CD8-positive, alpha-beta memory T cell (primary cell): Measurements from ENCODE around the gene ZDHHC14. TPM values are rescaled to one million over a fixed set of nuclear protein-coding genes. Genes with fewer than 3 reads are reported as not detected.

Source experiments
- CTCF ChIA-PET: fragments of 350-600 bp; sonication (Branson Sonifier 250); formaldehyde crosslinking; loops from one replicate; lab custom pipeline; 2021; ENCODE audit warnings: antibody characterized with exemption; lab: Charles Lee
- POLR2A ChIA-PET: fragments of 350-600 bp; sonication (Branson Sonifier 250); formaldehyde crosslinking; loops from one replicate; lab custom pipeline; 2021; ENCODE audit warnings: antibody characterized with exemption; lab: Charles Lee
- DNase-seq, 5 donors: peaks; one replicate each; pipeline versions ENCODE4 v3.0.0 to v3.0.0-alpha.2; 2020 to 2022; ENCODE audit warnings: mixed read lengths in 1 of 5
- H3K27ac ChIP-seq: one replicate; pipeline ENCODE4 v1.7.0; 2013; ENCODE audit warnings: low read depth, mild to moderate bottlenecking, low read length, moderate library complexity
- H3K27me3 ChIP-seq: 2 replicates; pipeline ENCODE4 v1.7.0; 2013; ENCODE audit warnings: low read length, mild to moderate bottlenecking; ENCODE audit not compliant: insufficient read depth, poor library complexity, severe bottlenecking
- H3K36me3 ChIP-seq: 2 replicates; pipeline ENCODE4 v1.7.0; 2013; ENCODE audit warnings: mild to moderate bottlenecking, low read length, moderate library complexity; ENCODE audit not compliant: insufficient read depth
- H3K4me1 ChIP-seq: 2 replicates; pipeline ENCODE4 v1.7.0; 2013; ENCODE audit warnings: mild to moderate bottlenecking, low read length, moderate library complexity; ENCODE audit not compliant: insufficient read depth
- H3K4me3 ChIP-seq: 2 replicates; pipeline ENCODE4 v1.7.0; 2013; ENCODE audit warnings: mild to moderate bottlenecking, low read length
- H3K9me3 ChIP-seq: 2 replicates; pipeline ENCODE4 v1.7.0; 2013; ENCODE audit warnings: mild to moderate bottlenecking, low read length
- H3K27ac Mint-ChIP-seq, 8 donors: one replicate each; pipeline ENCODE4 v1.8.0; 2020 to 2021; ENCODE audit warnings: mixed read lengths in 8 of 8, mild to moderate bottlenecking in 6 of 8, inconsistent platforms in 3 of 8, moderate library complexity in 3 of 8
- H3K27me3 Mint-ChIP-seq, 2 donors: one replicate each; pipeline ENCODE4 v1.8.0; 2020 to 2021; ENCODE audit warnings: mixed read lengths in 2 of 2, mild to moderate bottlenecking in 1 of 2, moderate library complexity in 1 of 2
- H3K36me3 Mint-ChIP-seq, 3 donors: one replicate each; pipeline ENCODE4 v1.8.0; 2020 to 2021; ENCODE audit warnings: mixed read lengths in 3 of 3, inconsistent platforms in 1 of 3, mild to moderate bottlenecking in 1 of 3
- H3K4me1 Mint-ChIP-seq, 3 donors: one replicate each; pipeline ENCODE4 v1.8.0; 2020 to 2021; ENCODE audit warnings: mixed read lengths in 3 of 3, inconsistent platforms in 1 of 3, mild to moderate bottlenecking in 1 of 3
- H3K4me3 Mint-ChIP-seq, 7 donors: one replicate each; pipeline ENCODE4 v1.8.0; 2020 to 2021; ENCODE audit warnings: mixed read lengths in 7 of 7, mild to moderate bottlenecking in 6 of 7, moderate library complexity in 4 of 7, inconsistent platforms in 2 of 7
- H3K9me3 Mint-ChIP-seq, 5 donors: one replicate each; pipeline ENCODE4 v1.8.0; 2020 to 2022; ENCODE audit warnings: mixed read lengths in 5 of 5, mild to moderate bottlenecking in 3 of 5, moderate library complexity in 2 of 5, inconsistent platforms in 1 of 5
- polyA plus RNA-seq: library from polyadenylated mRNA; unstranded; fragments of 300-500 nt; fragmentation: Illumina TruSeq; gene quantifications from one replicate; pipeline ENCODE4 v1.2.3, GENCODE V29; 2021
- total RNA-seq, 2 experiments: library from RNA; stranded (reverse); gene quantifications; one replicate each; pipeline ENCODE4 v1.2.3, GENCODE V29; 2021

ZDHHC14 gene
- total and polyA plus RNA-seq, 3 experiments from 2014 or later = 4.2 to 8.1 (median 6.3) TPM

- Mint-ChIP-seq H3K4me1 (peaks cover 20 to 43% (median 36%) of the 10 kb centered on the region in 3 donors), H3K9me3 (no peaks in the 10 kb centered on the region), H3K27me3 (no peaks in the 10 kb centered on the region), H3K27ac (peak overlapping the region in 4 of 8 donors; percentile 17 to 64 (median 36)), H3K36me3 (no peaks in the 10 kb centered on the region), H3K4me3 (peak overlapping the region in 6 of 7 donors; percentile 53 to 73 (median 58))
- peak in 2 of 5 donors; percentile 44 to 63 for DNase-seq
- Histone ChIP-seq H3K27me3 (no peaks in the 10 kb centered on the region), H3K4me1 (peaks cover 17% of the 10 kb centered on the region), H3K9me3 (no peaks in the 10 kb centered on the region), H3K36me3 (no peaks in the 10 kb centered on the region), H3K27ac (no peak overlapping the region), H3K4me3 (no peak overlapping the region)
- ChIA-PET CTCF (interaction anchor here (1.4 kb wide), 1 partner anchor 31 kb away, joined by 5 read pairs; no protein-coding TSS in a partner anchor), POLR2A (no interaction called here)
Observed at GRCh38 chr6:157569543-157569942, 188.6 kb downstream of the ZDHHC14 start.

- Mint-ChIP-seq H3K27ac (peak overlapping the region in 3 of 8 donors; percentile 64 to 75 (median 64)), H3K4me3 (peak overlapping the region in 4 of 7 donors; percentile 24 to 63 (median 44)), H3K36me3 (no peaks in the 10 kb centered on the region), H3K4me1 (peaks cover 21 to 41% (median 33%) of the 10 kb centered on the region in 3 donors), H3K27me3 (no peaks in the 10 kb centered on the region), H3K9me3 (no peaks in the 10 kb centered on the region)
- CTCF ChIA-PET = interaction anchor here (1.4 kb wide), 1 partner anchor 31 kb away, joined by 5 read pairs; no protein-coding TSS in a partner anchor
- no peak overlapping the region for H3K4me3 ChIP-seq
- DNase-seq = no peak
- POLR2A ChIA-PET = no interaction called here
- H3K36me3 ChIP-seq = no peaks in the 10 kb centered on the region
- no peaks in the 10 kb centered on the region for H3K9me3 ChIP-seq
- H3K27me3 ChIP-seq = no peaks in the 10 kb centered on the region
- H3K27ac ChIP-seq = no peak overlapping the region
- peaks cover 17% of the 10 kb centered on the region for H3K4me1 ChIP-seq
Observed at GRCh38 chr6:157570104-157570503, 189.1 kb downstream of the ZDHHC14 start.

GRCh38 chr6:157570752-157571151, 189.8 kb downstream of the ZDHHC14 start:
- no peak overlapping the region for H3K27ac ChIP-seq
- Mint-ChIP-seq H3K36me3 (no peaks in the 10 kb centered on the region), H3K4me3 (no peak overlapping the region), H3K27ac (no peak overlapping the region), H3K4me1 (peaks cover 21 to 36% (median 33%) of the 10 kb centered on the region in 3 donors), H3K27me3 (peaks cover 0 to 1% of the 10 kb centered on the region in 2 donors), H3K9me3 (no peaks in the 10 kb centered on the region)
- CTCF ChIA-PET = interaction anchor here (1.7 kb wide), 1 partner anchor 44 kb away, joined by 3 read pairs; no protein-coding TSS in a partner anchor
- H3K36me3 ChIP-seq = no peaks in the 10 kb centered on the region
- no peaks in the 10 kb centered on the region for H3K9me3 ChIP-seq
- no peak overlapping the region for H3K4me3 ChIP-seq
- H3K4me1 ChIP-seq = peaks cover 17% of the 10 kb centered on the region
- no peaks in the 10 kb centered on the region for H3K27me3 ChIP-seq
- no peak for DNase-seq
- POLR2A ChIA-PET = no interaction called here

- Mint-ChIP-seq H3K9me3 (no peaks in the 10 kb centered on the region), H3K27me3 (peaks cover 0 to 1% of the 10 kb centered on the region in 2 donors), H3K4me1 (peaks cover 21 to 36% (median 33%) of the 10 kb centered on the region in 3 donors), H3K36me3 (no peaks in the 10 kb centered on the region), H3K27ac (peak overlapping the region in 1 of 8 donors; percentile 17), H3K4me3 (no peak overlapping the region)
- Histone ChIP-seq H3K27me3 (no peaks in the 10 kb centered on the region), H3K27ac (no peak overlapping the region), H3K4me1 (peaks cover 17% of the 10 kb centered on the region), H3K36me3 (no peaks in the 10 kb centered on the region), H3K9me3 (no peaks in the 10 kb centered on the region), H3K4me3 (no peak overlapping the region)
- no peak for DNase-seq
- ChIA-PET CTCF (interaction anchor here (0.7 to 1.7 kb wide), 2 partner anchors 28 to 44 kb away, joined by 3 read pairs; no protein-coding TSS in a partner anchor), POLR2A (no interaction called here)
Observed at GRCh38 chr6:157571269-157571668, 190.3 kb downstream of the ZDHHC14 start.

GRCh38 chr6:157571950-157572349, 191.0 kb downstream of the ZDHHC14 start:
- H3K9me3 ChIP-seq = no peaks in the 10 kb centered on the region
- no peak overlapping the region for H3K27ac Mint-ChIP-seq
- no peaks in the 10 kb centered on the region for H3K36me3 ChIP-seq
- CTCF ChIA-PET = interaction anchor here (1.7 kb wide), 1 partner anchor 45 kb away, joined by 3 read pairs; no protein-coding TSS in a partner anchor
- no peak overlapping the region for H3K4me3 ChIP-seq
- H3K4me1 Mint-ChIP-seq = peaks cover 21 to 36% (median 33%) of the 10 kb centered on the region in 3 donors
- DNase-seq = no peak
- peaks cover 17% of the 10 kb centered on the region for H3K4me1 ChIP-seq
- peaks cover 0 to under 1% (median 0%) of the 10 kb centered on the region in 3 donors for H3K36me3 Mint-ChIP-seq
- no peak overlapping the region for H3K4me3 Mint-ChIP-seq
- H3K27me3 ChIP-seq = no peaks in the 10 kb centered on the region
- no peak overlapping the region for H3K27ac ChIP-seq
- no peaks in the 10 kb centered on the region for H3K9me3 Mint-ChIP-seq
- peaks cover 0 to 2% of the 10 kb centered on the region in 2 donors for H3K27me3 Mint-ChIP-seq
- POLR2A ChIA-PET = no interaction called here

- peaks cover 0 to 4% of the 10 kb centered on the region in 2 donors for H3K27me3 Mint-ChIP-seq
Observed at GRCh38 chr6:157574851-157575424, 193.9 kb downstream of the ZDHHC14 start.

GRCh38 chr6:157575436-157576145, 194.6 kb downstream of the ZDHHC14 start:
- Histone ChIP-seq H3K27ac (no peak overlapping the region), H3K4me1 (peaks cover 10% of the 10 kb centered on the region), H3K4me3 (no peak overlapping the region), H3K36me3 (no peaks in the 10 kb centered on the region), H3K9me3 (no peaks in the 10 kb centered on the region), H3K27me3 (no peaks in the 10 kb centered on the region)
- no peak for DNase-seq
- Mint-ChIP-seq H3K4me1 (peaks cover 15 to 20% (median 16%) of the 10 kb centered on the region in 3 donors), H3K36me3 (peaks cover 0 to 22% (median 0%) of the 10 kb centered on the region in 3 donors), H3K4me3 (no peak overlapping the region), H3K27me3 (peaks cover 0 to 4% of the 10 kb centered on the region in 2 donors), H3K27ac (peak overlapping the region in 1 of 8 donors; percentile 17), H3K9me3 (peaks cover 0 to 11% (median 2%) of the 10 kb centered on the region in 5 donors)
- CTCF ChIA-PET = no interaction called here
- POLR2A ChIA-PET = no interaction called here

More at GRCh38 chr6:157574851-157575424, 193.9 kb downstream of the ZDHHC14 start:
- no peak overlapping the region for H3K4me3 Mint-ChIP-seq
- POLR2A ChIA-PET = no interaction called here
- peaks cover 0 to 19% (median 0%) of the 10 kb centered on the region in 3 donors for H3K36me3 Mint-ChIP-seq
- Histone ChIP-seq H3K4me1 (peaks cover 16% of the 10 kb centered on the region), H3K4me3 (no peak overlapping the region), H3K27me3 (no peaks in the 10 kb centered on the region), H3K36me3 (no peaks in the 10 kb centered on the region), H3K27ac (no peak overlapping the region), H3K9me3 (no peaks in the 10 kb centered on the region)
- no peak for DNase-seq
- H3K4me1 Mint-ChIP-seq = peaks cover 20 to 26% (median 21%) of the 10 kb centered on the region in 3 donors
- H3K27ac Mint-ChIP-seq = peak overlapping the region in 2 of 8 donors; percentile 11 to 25
- H3K9me3 Mint-ChIP-seq = peaks cover 0 to 11% (median 0%) of the 10 kb centered on the region in 5 donors
- CTCF ChIA-PET = no interaction called here
